ENCODE results near the gene LRBA. TPM values are rescaled to one million over a fixed set of nuclear protein-coding genes. Genes with fewer than 3 reads are reported as not detected.

Gene LRBA
- total and polyA plus RNA-seq, 9 of the 15 experiments (the other 6 are each of a cell fraction or from before 2014, with no cell fraction given): 24.2 to 88.7 (median 59.7) TPM

DNA sequence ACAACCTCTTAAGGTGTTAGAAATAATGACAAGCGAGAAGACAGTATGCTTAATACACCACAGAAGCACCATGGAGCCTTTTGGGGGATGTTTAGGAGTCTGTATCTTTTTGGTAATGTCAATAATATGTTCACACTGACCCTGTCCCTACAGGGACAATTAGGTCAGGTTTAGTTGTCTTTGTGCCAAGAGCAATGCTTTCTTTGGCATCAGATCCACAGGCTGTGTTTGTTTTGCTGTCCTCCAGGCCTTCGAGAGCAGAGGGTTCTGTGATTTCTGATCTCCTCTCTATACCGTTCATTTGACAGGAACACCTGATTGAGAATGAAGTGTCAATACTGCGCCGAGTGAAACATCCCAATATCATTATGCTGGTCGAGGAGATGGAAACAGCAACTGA lies 783.1 kb downstream of the LRBA start:
- intact Hi-C loops (cut with micrococcal nuclease) (no loop called here), in situ Hi-C loops (cut with MboI) (no loop called here)
- no peaks in the 10 kb centered on the region for H3K36me3 ChIP-seq (ENCODE audit: control insufficient read depth, insufficient read depth, low read length)
- H3K4me1 ChIP-seq (replicated peaks in 1 of 2; ENCODE audit: control insufficient read depth in 2 of 2, insufficient read depth in 2 of 2, low read length in 2 of 2): no peaks in the 10 kb centered on the region; a peak in 1 of 5 replicates
- H4K20me1 ChIP-seq (replicated peaks; ENCODE audit: control insufficient read depth, insufficient read depth, low read length): no peaks in the 10 kb centered on the region
- H3K9me1 ChIP-seq (ENCODE audit: control insufficient read depth, insufficient read depth, low read length): no peaks in the 10 kb centered on the region
- no TSS peak for BruUV-seq (replicated peaks)
- CTCF ChIA-PET (ENCODE audit: low intra/inter-chr PET ratio): no interaction called here
- peaks cover 13 to 24% of the 10 kb centered on the region in 2 experiments; a peak in 4 of 5 replicates for H3K27me3 ChIP-seq (ENCODE audit: control insufficient read depth in 2 of 2, insufficient read depth in 2 of 2, low read length in 2 of 2)
- POLR2A ChIA-PET: no interaction called here
- DNase-seq (ENCODE audit: extremely low read depth in 1 of 4, low spot score in 3 of 4) (no peak), FAIRE-seq (no peak), ATAC-seq (no peak)
- H3K9ac ChIP-seq (ENCODE audit: insufficient read depth in 1 of 2, low read depth in 2 of 2, low read length in 2 of 2): no peak overlapping the region
- no peak overlapping the region for H3K4me2 ChIP-seq (ENCODE audit: insufficient read depth, low read length)
- H3K4me3 ChIP-seq: no peak overlapping the region
- no peaks in the 10 kb centered on the region for H3K79me2 ChIP-seq (ENCODE audit: control insufficient read depth, insufficient read depth, low read length)
- H3K9me3 ChIP-seq (replicated peaks; ENCODE audit: control insufficient read depth, insufficient read depth, low read depth, low read length): no peaks in the 10 kb centered on the region
- no peak for TF ChIP-seq SNIP1 (IDR thresholded peaks at IDR 0.05; ENCODE audit: low read depth)
- no peak for TF ChIP-seq ASH1L (IDR thresholded peaks at IDR 0.05; ENCODE audit: borderline replicate concordance, low read depth, partially characterized antibody)
- TF ChIP-seq, protein P1, sequence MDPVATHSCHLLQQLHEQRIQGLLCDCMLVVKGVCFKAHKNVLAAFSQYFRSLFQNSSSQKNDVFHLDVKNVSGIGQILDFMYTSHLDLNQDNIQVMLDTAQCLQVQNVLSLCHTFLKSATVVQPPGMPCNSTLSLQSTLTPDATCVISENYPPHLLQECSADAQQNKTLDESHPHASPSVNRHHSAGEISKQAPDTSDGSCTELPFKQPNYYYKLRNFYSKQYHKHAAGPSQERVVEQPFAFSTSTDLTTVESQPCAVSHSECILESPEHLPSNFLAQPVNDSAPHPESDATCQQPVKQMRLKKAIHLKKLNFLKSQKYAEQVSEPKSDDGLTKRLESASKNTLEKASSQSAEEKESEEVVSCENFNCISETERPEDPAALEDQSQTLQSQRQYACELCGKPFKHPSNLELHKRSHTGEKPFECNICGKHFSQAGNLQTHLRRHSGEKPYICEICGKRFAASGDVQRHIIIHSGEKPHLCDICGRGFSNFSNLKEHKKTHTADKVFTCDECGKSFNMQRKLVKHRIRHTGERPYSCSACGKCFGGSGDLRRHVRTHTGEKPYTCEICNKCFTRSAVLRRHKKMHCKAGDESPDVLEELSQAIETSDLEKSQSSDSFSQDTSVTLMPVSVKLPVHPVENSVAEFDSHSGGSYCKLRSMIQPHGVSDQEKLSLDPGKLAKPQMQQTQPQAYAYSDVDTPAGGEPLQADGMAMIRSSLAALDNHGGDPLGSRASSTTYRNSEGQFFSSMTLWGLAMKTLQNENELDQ (CRISPR knock-in tag; IDR thresholded peaks at IDR 0.05; ENCODE audit: borderline replicate concordance): no peak
- no peak for TF ChIP-seq NFE2L1 (tag; IDR thresholded peaks at IDR 0.05; ENCODE audit: borderline replicate concordance, low read depth)
- TF ChIP-seq MYNN (IDR thresholded peaks at IDR 0.05): no peak
- no peak for TF ChIP-seq MYNN (CRISPR knock-in tag; IDR thresholded peaks at IDR 0.05)
- no peak for TF ChIP-seq SNRNP70 (optimal IDR thresholded peaks at IDR 0.05; ENCODE audit: low read depth, low read length)
- TF ChIP-seq, protein P2, sequence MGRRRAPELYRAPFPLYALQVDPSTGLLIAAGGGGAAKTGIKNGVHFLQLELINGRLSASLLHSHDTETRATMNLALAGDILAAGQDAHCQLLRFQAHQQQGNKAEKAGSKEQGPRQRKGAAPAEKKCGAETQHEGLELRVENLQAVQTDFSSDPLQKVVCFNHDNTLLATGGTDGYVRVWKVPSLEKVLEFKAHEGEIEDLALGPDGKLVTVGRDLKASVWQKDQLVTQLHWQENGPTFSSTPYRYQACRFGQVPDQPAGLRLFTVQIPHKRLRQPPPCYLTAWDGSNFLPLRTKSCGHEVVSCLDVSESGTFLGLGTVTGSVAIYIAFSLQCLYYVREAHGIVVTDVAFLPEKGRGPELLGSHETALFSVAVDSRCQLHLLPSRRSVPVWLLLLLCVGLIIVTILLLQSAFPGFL (CRISPR knock-in tag; IDR thresholded peaks at IDR 0.05): no peak
- TF ChIP-seq BRF1 (IDR thresholded peaks at IDR 0.05; ENCODE audit: borderline replicate concordance, extremely low read depth, insufficient read length): no peak
- no peak for TF ChIP-seq STAT5A (IDR thresholded peaks at IDR 0.05; ENCODE audit: borderline replicate concordance, low read length)
- no peak for TF ChIP-seq KHSRP (IDR thresholded peaks at IDR 0.05)
- no peak for TF ChIP-seq NR3C1 (CRISPR knock-in tag; IDR thresholded peaks at IDR 0.05)
- TF ChIP-seq, protein P3, sequence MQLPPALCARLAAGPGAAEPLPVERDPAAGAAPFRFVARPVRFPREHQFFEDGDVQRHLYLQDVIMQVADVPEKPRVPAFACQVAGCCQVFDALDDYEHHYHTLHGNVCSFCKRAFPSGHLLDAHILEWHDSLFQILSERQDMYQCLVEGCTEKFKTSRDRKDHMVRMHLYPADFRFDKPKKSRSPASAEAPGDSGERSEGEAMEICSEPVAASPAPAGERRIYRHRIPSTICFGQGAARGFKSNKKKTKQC (CRISPR knock-in tag; IDR thresholded peaks at IDR 0.05): no peak
- TF ChIP-seq, protein P4, sequence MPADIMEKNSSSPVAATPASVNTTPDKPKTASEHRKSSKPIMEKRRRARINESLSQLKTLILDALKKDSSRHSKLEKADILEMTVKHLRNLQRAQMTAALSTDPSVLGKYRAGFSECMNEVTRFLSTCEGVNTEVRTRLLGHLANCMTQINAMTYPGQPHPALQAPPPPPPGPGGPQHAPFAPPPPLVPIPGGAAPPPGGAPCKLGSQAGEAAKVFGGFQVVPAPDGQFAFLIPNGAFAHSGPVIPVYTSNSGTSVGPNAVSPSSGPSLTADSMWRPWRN (IDR thresholded peaks at IDR 0.05; ENCODE audit: low read depth): no peak
- TF ChIP-seq, protein P5, sequence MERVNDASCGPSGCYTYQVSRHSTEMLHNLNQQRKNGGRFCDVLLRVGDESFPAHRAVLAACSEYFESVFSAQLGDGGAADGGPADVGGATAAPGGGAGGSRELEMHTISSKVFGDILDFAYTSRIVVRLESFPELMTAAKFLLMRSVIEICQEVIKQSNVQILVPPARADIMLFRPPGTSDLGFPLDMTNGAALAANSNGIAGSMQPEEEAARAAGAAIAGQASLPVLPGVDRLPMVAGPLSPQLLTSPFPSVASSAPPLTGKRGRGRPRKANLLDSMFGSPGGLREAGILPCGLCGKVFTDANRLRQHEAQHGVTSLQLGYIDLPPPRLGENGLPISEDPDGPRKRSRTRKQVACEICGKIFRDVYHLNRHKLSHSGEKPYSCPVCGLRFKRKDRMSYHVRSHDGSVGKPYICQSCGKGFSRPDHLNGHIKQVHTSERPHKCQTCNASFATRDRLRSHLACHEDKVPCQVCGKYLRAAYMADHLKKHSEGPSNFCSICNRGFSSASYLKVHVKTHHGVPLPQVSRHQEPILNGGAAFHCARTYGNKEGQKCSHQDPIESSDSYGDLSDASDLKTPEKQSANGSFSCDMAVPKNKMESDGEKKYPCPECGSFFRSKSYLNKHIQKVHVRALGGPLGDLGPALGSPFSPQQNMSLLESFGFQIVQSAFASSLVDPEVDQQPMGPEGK (CRISPR knock-in tag; IDR thresholded peaks at IDR 0.05; ENCODE audit: borderline replicate concordance): no peak
- TF ChIP-seq RBM34 (IDR thresholded peaks at IDR 0.05; ENCODE audit: borderline replicate concordance, insufficient read depth, low read length): no peak
- H3K27ac ChIP-seq (ENCODE audit: extremely low read depth, low read depth, low read length): no peak overlapping the region
- H2AFZ ChIP-seq (ENCODE audit: low read depth, low read length): no peak overlapping the region
- 2% methylated on average over 6 of the region's 6 CpGs for WGBS (ENCODE audit: insufficient coverage, low coverage, missing lambda C conversion rate)

Data from K562 (cell line).